A549 (cell line): ENCODE data around the gene RINL. TPM values are rescaled to one million over a fixed set of nuclear protein-coding genes. Genes with fewer than 3 reads are reported as not detected.
"Not testable (repeated sequence)": the region's sequence is repeated elsewhere in the genome, so short reads cannot be mapped to it uniquely, and the experiment has no call there.

Experiments used
- ATAC-seq, 2 experiments: fragments of 200-7000 bp in 1 of 2; fragments of >200 bp in 1 of 2; cut with Nextera tagmentation in 1 of 2; cut with Tn5 transposase in 1 of 2; 3 replicates each; pipeline versions ENCODE4 v1.8.0 to v1.9.1; 2018 to 2020; ENCODE audit warnings: mild to moderate bottlenecking in 1 of 2, moderate library complexity in 1 of 2
- CTCF ChIA-PET: fragments of 300-600 bp; sonication (Branson Sonifier 250); formaldehyde crosslinking; extraction: SDS; loops from one replicate; lab custom pipeline; 2021; ENCODE audit warnings: antibody characterized with exemption, inconsistent platforms; lab: Yijun Ruan, JAX
- POLR2A ChIA-PET: fragments of 350-600 bp; formaldehyde crosslinking; extraction: SDS; loops from one replicate; lab custom pipeline; 2021; ENCODE audit warnings: antibody characterized with exemption, inconsistent platforms; lab: Yijun Ruan, JAX
- DNase-seq, 2 experiments: peaks; one replicate each; pipeline versions ENCODE4 v3.0.0 to v3.0.0-alpha.2; 2011 to 2016; ENCODE audit warnings: low read depth in 1 of 2, low spot score in 1 of 2
- FAIRE-seq: peaks from 2 replicates; lab custom pipeline; 2011; peaks lifted over from hg19 to GRCh38; lab: Jason Lieb, UNC
- H3K27ac ChIP-seq, 2 experiments: fragments of >200 bp; sonication (Bioruptor Twin); formaldehyde crosslinking; 3 replicates each; pipeline ENCODE4 v1.5.1; 2016 to 2017
- H3K4me1 ChIP-seq: fragments of >200 bp; sonication (Bioruptor Twin); formaldehyde crosslinking; 3 replicates; pipeline ENCODE4 v1.6.1; 2016
- H3K4me2 ChIP-seq: fragments of >200 bp; sonication (Bioruptor Twin); formaldehyde crosslinking; 3 replicates; pipeline ENCODE4 v1.6.1; 2016
- H3K4me3 ChIP-seq: fragments of >200 bp; sonication (Bioruptor Twin); formaldehyde crosslinking; 3 replicates; pipeline ENCODE4 v1.5.1; 2016
- H3K9me3 ChIP-seq: fragments of >200 bp; sonication (Bioruptor Twin); formaldehyde crosslinking; 3 replicates; pipeline ENCODE4 v1.6.1; 2016
- BHLHE40 ChIP-seq: IDR thresholded peaks from 2 replicates; pipeline ENCODE4 v1.6.1; 2012; ENCODE audit warnings: low read depth, low read length, inconsistent platforms
- CBX8 ChIP-seq: fragments of 200-600 bp; sonication (generic); IDR thresholded peaks from 2 replicates; pipeline ENCODE4 v1.6.1; 2016
- CEBPB ChIP-seq, 2 experiments: fragments of >200 bp in 1 of 2; sonication (Bioruptor Twin) in 1 of 2; formaldehyde crosslinking in 1 of 2; IDR thresholded peaks; 2 replicates each; pipeline ENCODE4 v1.6.1; 2012 to 2016
- E2F6 ChIP-seq: IDR thresholded peaks from 2 replicates; pipeline ENCODE4 v1.6.1; 2012; ENCODE audit warnings: low read depth, borderline replicate concordance
- FOXS1 ChIP-seq: fragments of 250-450 bp; sonication (Bioruptor Pico); IDR thresholded peaks from 2 replicates; pipeline ENCODE4 v1.5.0; 2020; ENCODE audit warnings: mild to moderate bottlenecking, moderate library complexity
- HES2 ChIP-seq: fragments of >200 bp; sonication (Bioruptor Twin); formaldehyde crosslinking; IDR thresholded peaks from 2 replicates; pipeline ENCODE4 v1.6.1; 2016
- HOXA7 ChIP-seq: fragments of 250-450 bp; sonication (Bioruptor Pico); IDR thresholded peaks from 2 replicates; pipeline ENCODE4 v1.5.0; 2020; ENCODE audit warnings: mild to moderate bottlenecking, moderate library complexity
- MAFK ChIP-seq: fragments of 450-650 bp; IDR thresholded peaks from 2 replicates; pipeline ENCODE4 v1.6.1; 2014; ENCODE audit not compliant: partially characterized antibody
- NFE2L2 ChIP-seq: fragments of 150-350 bp; conservative IDR thresholded peaks from 2 replicates; pipeline ENCODE4 v1.6.1; 2014; ENCODE audit warnings: low read length
- NPAS2 ChIP-seq: fragments of 250-450 bp; sonication (Bioruptor Pico); IDR thresholded peaks from 2 replicates; pipeline ENCODE4 v1.8.0; 2022; ENCODE audit warnings: mild to moderate bottlenecking, moderate library complexity, borderline replicate concordance
- ZC3H11A ChIP-seq: fragments of 450-650 bp; IDR thresholded peaks from 2 replicates; pipeline ENCODE4 v1.6.1; 2014; ENCODE audit warnings: antibody characterized with exemption, mild to moderate bottlenecking
- WGBS: methylation state at CpG from one replicate; pipeline ENCODE4 v1.1.6; 2017; ENCODE audit errors: missing lambda C conversion rate; 5-methylcytosine and 5-hydroxymethylcytosine counted together
- polyA plus RNA-seq, 4 experiments: library from polyadenylated mRNA; depleted of rRNA in 3 of 4; stranded (reverse); fragments of >200 nt; fragmentation: RNase III in 1 of 4; extraction: RNeasy Plus Mini Kit Qiagen cat#74134 plus additional on column Dnase treatment in 1 of 4; gene quantifications; 2 replicates in 3 of 4; 3 replicates in 1 of 4; pipeline ENCODE4 v1.2.3, GENCODE V29; 2011 to 2017
- TF ChIP-seq, protein P1 (sequence below): fragments of >200 bp; sonication (Bioruptor Twin); formaldehyde crosslinking; IDR thresholded peaks from 3 replicates; pipeline ENCODE4 v1.6.1; 2016

The RINL gene
- polyA plus RNA-seq, 2 of the 4 experiments (the other 2 are of a cell fraction) = 2.9 to 6.3 TPM

- no peak for DNase-seq
- ATAC-seq = no peak
- ChIA-PET CTCF (interaction anchor here (0.6 to 4.3 kb wide), 17 partner anchors 10 to 286 kb away, joined by 3 to 21 read pairs (median 4); partner anchors contain the start of genes LGALS4, MRPS12 and SARS2), POLR2A (interaction anchor here (0.5 to 1.3 kb wide), 3 partner anchors 16 to 312 kb away, joined by 3 to 7 read pairs (median 4); no protein-coding TSS in a partner anchor)
- peaks cover 39% of the 10 kb centered on the region for H3K4me1 ChIP-seq
- TF ChIP-seq, protein P1, sequence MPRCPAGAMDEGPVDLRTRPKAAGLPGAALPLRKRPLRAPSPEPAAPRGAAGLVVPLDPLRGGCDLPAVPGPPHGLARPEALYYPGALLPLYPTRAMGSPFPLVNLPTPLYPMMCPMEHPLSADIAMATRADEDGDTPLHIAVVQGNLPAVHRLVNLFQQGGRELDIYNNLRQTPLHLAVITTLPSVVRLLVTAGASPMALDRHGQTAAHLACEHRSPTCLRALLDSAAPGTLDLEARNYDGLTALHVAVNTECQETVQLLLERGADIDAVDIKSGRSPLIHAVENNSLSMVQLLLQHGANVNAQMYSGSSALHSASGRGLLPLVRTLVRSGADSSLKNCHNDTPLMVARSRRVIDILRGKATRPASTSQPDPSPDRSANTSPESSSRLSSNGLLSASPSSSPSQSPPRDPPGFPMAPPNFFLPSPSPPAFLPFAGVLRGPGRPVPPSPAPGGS = no peak
- TF ChIP-seq HOXA7 (CRISPR knock-in tag) (no peak), MAFK (peak; percentile 95), BHLHE40 (no peak)
- H3K27ac ChIP-seq = peak overlapping the region; percentile 88; a peak in 5 of 6 replicates
- H3K4me2 ChIP-seq = peak overlapping the region; percentile 74
- no peak overlapping the region; the same call in 2 of the 3 replicates for H3K4me3 ChIP-seq
- 78% methylated on average over 4 of the region's 4 CpGs for WGBS
- FAIRE-seq = peak; percentile 46
- H3K9me3 ChIP-seq = no peaks in the 10 kb centered on the region
These were observed 47.9 kb downstream of the RINL start for GRCh38 chr19:38830039-38830733.

- CTCF ChIA-PET = interaction anchor here (0.5 to 3.5 kb wide), 9 partner anchors 9 to 286 kb away, joined by 3 to 20 read pairs (median 4); no protein-coding TSS in a partner anchor
- not testable (repeated sequence) for DNase-seq
- TF ChIP-seq HES2 (peak; percentile 69; the same call in 1 of the 2 replicates), CEBPB (IDR thresholded peaks at IDR 0.05) (peak; percentile 87 to 89)
- TF ChIP-seq, all 56 proteins: peak for 2; not testable (repeated sequence) for 54
- POLR2A ChIA-PET = interaction anchor here (0.6 to 1.3 kb wide), 6 partner anchors 15 to 561 kb away, joined by 3 to 7 read pairs (median 4); no protein-coding TSS in a partner anchor
- WGBS = 92% methylated on average over 7 of the region's 7 CpGs
- not testable (repeated sequence) for FAIRE-seq, H3K4me2 ChIP-seq, H3K9me3 ChIP-seq, H3K4me3 ChIP-seq, ATAC-seq
- H3K4me1 ChIP-seq = peaks cover 33% of the 10 kb centered on the region
- H3K27ac ChIP-seq = peak overlapping the region in 1 of 2 experiments; percentile 88; a peak in 3 of 6 replicates
These were observed 48.9 kb downstream of the RINL start for GRCh38 chr19:38829203-38829602.

DNA sequence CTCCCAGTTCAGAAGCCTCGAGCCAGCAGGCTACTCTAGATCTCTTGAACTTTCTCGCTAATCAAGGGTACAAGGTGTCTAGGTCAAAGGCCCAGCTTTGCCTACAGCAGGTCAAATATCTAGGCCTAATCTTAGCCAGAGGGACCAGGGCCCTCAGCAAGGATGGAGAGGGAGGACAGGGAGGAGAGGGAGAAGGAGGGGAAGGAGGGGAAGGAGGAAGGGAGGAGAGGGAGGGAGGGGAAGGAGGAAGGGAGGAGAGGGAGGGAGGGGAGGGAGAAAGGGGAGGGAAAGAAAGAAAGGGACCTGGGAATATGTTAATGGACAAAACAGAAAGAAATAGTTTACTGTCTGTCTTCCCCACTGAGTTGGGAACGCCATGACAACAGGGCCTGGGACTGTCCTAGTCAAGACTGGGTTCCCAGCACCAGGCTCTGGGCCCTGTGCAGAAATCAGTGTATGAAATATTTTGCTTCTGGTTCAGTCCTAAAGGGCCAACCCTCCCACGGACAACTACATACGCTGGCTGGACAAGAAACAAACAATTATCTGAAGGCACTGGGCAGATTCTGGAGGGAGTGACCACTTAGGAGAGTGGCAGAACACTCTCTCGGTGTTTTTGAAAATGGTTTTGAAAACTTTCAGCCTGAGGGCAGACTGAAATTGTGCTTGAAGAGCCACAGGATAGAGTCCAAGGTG is 51.1 kb downstream of the RINL start:
- H3K4me3 ChIP-seq = no peak overlapping the region
- peaks cover 22% of the 10 kb centered on the region for H3K4me1 ChIP-seq
- no peak for DNase-seq
- ChIA-PET POLR2A (interaction anchor here (1.4 kb wide), 1 partner anchor 104 kb away, joined by 3 read pairs; the partner anchor contains the start of genes MRPS12 and SARS2), CTCF (interaction anchor here (1.0 to 1.3 kb wide), 3 partner anchors 11 to 57 kb away, joined by 3 to 5 read pairs (median 3); no protein-coding TSS in a partner anchor)
- no peak overlapping the region for H3K4me2 ChIP-seq
- no peaks in the 10 kb centered on the region for H3K9me3 ChIP-seq
- WGBS = 94% methylated on average over 6 of the region's 6 CpGs
- TF ChIP-seq CBX8 (no peak), E2F6 (no peak), NFE2L2 (no peak), FOXS1 (CRISPR knock-in tag) (no peak), NPAS2 (CRISPR knock-in tag) (no peak)
- no peak overlapping the region for H3K27ac ChIP-seq
- FAIRE-seq = no peak
- ATAC-seq = no peak

DNA sequence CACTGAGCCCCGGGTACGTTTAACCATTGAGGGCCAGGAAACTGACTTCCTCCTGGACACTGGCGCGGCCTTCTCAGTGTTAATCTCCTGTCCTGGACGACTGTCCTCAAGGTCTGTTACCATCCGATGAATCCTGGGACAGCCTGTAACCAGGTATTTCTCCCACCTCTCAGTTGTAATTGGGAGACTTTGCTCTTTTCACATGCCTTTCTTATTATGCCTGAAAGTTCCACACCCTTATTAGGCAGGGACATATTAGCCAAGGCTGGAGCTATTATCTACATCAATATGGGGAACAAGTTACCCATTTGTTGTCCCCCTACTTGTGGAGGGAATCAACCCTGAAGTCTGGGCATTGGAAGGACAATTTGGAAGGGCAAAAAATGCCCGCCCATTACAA is 52.1 kb downstream of the RINL start:
- WGBS = 87% methylated on average over 7 of the region's 7 CpGs
- H3K4me2 ChIP-seq, H3K27ac ChIP-seq, DNase-seq, H3K4me3 ChIP-seq, H3K9me3 ChIP-seq, ATAC-seq, FAIRE-seq: not testable (repeated sequence)
- ChIA-PET CTCF (interaction anchor here (0.6 to 1.2 kb wide), 4 partner anchors 12 to 88 kb away, joined by 3 to 5 read pairs (median 4); no protein-coding TSS in a partner anchor), POLR2A (interaction anchor here (1.1 kb wide), 1 partner anchor 103 kb away, joined by 4 read pairs; no protein-coding TSS in a partner anchor)
- 0 out of 2 replicates have a peak, but pooled peaks have one; percentile 2 for TF ChIP-seq ZC3H11A
- H3K4me1 ChIP-seq = peaks cover 21% of the 10 kb centered on the region

DNA sequence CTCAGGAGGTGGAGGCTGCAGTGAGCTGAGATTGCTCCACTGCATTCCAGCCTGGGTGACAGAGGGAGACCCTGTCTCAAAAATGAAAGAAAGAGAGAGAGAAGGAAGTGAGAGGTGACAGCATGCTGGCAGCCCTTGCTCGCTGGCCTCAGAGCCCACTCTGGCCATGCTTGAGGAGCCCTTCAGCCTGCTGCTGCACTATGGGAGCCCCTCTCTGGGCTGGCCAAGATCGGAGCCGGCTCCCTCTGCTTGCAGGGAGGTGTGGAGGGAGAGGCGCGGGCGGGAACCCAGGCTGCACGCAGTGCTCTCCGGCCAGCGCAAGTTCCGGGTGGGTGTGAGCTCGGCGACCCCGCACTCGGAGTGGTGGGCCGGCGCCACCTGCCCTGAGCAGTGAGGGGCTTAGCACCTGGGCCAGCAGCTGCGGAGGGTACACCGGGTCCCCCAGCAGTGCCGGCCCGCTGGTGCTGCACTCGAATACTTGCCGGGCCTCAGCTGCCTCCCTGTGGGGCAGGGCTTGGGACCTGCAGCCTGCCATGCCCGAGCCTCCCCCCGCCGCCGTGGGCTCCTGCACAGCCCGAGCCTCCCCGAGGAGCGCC is 56.7 kb downstream of the RINL start:
- H3K4me2 ChIP-seq, H3K4me3 ChIP-seq, H3K9me3 ChIP-seq, H3K27ac ChIP-seq, DNase-seq, FAIRE-seq: not testable (repeated sequence)
- ChIA-PET CTCF (interaction anchor here (0.8 to 4.0 kb wide), 7 partner anchors 9 to 109 kb away, joined by 3 to 20 read pairs (median 4); partner anchors contain the start of genes ECH1, MRPS12 and SARS2), POLR2A (interaction anchor here (1.7 kb wide), 1 partner anchor 10 kb away, joined by 11 read pairs; the partner anchor contains the start of gene ECH1)
- ATAC-seq = peak in 1 of 2 experiments; percentile 27; a peak in 3 of 6 replicates
- peaks cover 13% of the 10 kb centered on the region for H3K4me1 ChIP-seq
- 97% methylated on average over 28 of the region's 29 CpGs for WGBS
